Tibial nerve (tissue), 3 donors: Measurements from ENCODE around the gene TMEM176A.

Experiments used
- EP300 ChIP-seq, 2 donors: sonication (generic); formaldehyde crosslinking; IDR thresholded peaks; one replicate each; pipeline ENCODE4 v1.6.1; 2017; ENCODE audit warnings: antibody characterized with exemption in 2 of 2, mild to moderate bottlenecking in 1 of 2
- POLR2A ChIP-seq, 2 donors: fragments of 450-650 bp; IDR thresholded peaks; one replicate each; pipeline ENCODE4 v1.6.1; 2017; ENCODE audit warnings: antibody characterized with exemption in 2 of 2, mild to moderate bottlenecking in 2 of 2, moderate library complexity in 2 of 2

DNA sequence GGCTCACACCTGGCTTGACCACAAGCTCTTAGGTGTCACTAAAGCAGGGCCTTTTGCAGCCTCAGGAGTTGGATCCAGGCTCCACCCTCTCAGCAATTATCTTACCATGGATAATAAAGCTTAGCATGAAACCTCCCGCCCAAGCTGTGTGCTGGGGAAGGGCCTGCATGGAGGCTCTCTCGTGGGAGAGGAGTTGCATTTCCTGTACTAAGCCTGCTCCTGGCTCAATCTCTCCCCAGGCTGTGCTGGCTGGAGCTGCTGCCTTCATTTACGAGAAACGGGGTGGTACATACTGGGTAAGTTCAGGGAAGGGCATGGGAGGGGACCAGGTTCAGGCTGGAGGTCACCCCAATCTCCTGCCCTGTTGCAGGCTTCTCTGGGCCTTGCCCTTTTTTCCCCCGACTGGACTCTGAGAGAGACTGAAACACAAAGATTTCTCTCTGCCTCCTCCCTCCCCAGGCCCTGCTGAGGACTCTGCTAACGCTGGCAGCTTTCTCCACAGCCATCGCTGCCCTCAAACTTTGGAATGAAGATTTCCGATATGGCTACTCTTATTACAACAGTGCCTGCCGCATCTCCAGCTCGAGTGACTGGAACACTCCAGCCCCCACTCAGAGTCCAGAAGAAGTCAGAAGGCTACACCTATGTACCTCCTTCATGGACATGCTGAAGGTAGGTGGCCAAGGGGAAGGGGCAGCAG, 2.7 kb downstream of the TMEM176A start:
- no peak for TF ChIP-seq EP300 (IDR thresholded peaks at IDR 0.05)
- TF ChIP-seq POLR2A (IDR thresholded peaks at IDR 0.05): no peak
